Right forelimb (tissue), 1 donor: ENCODE measurements around the gene QRFP.
A peak's percentile ranks its signal among the peaks of the same experiment; 100 is the strongest.

Source experiments
- DNase-seq: peaks from one replicate; pipeline ENCODE4 v3.0.0-alpha.2; 2018

Gene QRFP

DNA sequence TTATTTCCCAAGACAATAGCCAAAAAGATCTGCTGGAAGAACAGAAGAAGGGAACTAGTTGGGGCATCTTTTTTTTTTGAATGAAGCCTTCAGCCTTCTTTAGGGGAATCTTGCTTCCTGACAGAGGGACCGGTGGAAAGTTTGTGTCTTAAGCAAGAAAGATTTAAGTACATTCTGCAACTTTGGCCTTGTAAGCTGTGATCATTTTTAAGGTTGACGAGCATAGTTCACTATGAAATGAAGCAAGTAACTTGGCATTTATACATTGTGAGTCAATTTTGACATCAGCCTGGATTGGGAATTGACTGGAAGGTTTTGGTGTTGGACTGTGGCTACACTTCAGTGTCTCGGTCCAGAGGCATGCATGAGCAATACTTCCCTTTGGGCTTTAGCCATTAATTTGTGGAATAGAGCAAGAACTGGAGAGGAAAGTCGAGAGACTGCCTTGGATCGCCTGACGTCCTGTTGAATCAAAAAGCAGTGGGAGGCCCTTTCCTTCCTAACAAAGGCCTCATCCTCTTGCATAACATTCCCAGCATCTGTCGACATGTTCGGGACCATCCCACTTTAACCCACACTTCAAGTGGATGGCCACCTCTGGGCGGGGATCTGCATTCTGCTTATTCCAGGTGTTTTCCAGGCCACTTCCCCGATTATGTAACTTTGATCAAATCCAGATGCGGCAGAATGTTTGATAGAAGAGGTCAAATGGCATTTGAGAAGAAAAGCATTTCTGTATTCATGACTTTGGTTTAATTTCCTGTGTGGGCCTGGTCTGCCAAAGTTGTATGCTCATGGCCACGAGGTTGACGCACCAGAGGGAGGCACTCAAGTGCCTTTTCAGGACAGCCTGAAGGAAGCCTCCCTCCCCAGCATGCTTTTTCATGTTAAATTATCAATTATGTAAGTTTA lies 49.0 kb downstream of the QRFP start:
- DNase-seq, result peak; percentile 82

DNA sequence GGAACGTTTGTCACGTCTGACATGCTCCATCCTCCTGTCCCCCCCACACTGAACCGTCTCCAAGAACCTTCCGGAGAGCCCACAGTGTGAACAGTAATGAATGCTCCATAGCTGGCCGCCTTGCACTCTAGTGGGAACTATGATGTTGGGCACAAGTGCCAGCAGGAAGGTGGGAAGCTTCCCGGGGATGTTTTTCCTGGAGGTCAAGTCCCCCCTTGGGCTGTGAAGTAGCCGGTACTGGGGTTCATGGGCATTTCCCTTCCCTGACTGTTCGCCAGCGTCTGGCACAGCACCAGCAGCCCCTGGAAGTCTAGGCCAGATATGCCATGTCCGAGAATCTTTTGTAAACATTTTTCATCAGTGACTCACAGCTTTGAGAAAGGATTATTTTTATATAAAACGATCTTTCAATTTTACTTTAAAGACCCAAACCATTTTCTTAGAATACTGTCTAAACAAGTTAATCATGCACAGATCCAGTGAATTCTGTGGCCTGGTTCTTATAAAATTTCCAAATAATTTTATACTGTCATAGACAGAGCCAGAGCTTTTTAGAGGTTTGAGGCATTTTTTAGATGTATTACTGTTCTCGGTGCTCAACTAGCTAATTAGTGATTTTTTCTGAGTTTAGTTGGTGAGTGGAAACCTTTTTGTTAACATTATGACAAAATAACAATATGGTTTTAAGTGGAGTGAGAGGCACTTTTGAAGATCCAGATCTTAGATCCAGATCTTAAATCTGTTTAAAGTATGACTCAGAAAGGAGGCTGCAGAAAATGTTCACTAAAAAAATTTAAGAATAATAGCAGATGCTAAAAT lies 49.9 kb downstream of the QRFP start:
- peak; percentile 74 for DNase-seq

DNA sequence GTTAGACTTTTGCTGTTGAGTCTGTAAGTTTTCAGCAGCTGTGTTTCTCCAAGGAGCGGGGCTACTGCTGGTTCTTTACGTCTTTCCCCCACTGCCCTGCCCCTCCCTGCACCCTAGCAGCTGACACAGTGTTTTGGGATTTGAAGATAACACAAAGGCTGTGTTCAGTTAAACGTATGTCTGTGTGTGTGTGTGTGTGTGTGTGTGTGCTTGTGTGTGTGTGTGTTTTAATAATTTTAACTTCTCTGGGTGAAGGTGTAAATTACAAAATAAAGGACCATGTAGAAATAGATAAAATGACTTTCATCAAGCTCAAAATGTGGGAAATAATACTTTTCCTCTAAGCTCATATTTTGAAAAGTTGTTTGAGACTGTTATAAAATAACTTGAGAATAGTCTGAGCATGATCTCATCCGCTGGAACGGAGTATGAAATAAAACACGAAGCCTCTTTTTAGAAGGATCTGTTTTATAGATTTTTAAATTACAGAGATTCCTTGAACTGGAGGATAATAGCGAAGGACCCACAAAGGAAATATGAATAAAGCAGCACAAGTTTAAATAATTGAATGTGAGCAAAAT lies 50.6 kb downstream of the QRFP start:
- DNase-seq, result peak; percentile 80

DNA sequence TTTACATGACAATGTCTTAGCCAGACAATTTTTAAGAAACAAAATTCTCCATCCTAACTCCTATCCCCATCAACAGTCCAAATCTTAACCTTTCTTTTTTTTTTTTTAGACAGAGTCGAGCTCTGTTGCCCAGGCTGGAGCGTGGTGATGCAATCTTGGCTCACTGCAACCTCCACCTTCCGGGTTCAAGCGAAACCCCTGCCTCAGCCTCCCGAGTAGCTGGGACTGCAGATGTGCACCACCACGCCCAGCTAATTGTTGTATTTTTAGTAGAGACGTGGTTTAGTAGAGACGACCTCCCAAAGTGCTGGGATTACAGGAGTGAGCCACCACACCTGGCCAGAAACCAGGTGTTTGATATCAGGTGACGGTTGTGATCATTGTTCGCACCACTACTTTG lies 51.4 kb downstream of the QRFP start:
- no peak for DNase-seq

DNA sequence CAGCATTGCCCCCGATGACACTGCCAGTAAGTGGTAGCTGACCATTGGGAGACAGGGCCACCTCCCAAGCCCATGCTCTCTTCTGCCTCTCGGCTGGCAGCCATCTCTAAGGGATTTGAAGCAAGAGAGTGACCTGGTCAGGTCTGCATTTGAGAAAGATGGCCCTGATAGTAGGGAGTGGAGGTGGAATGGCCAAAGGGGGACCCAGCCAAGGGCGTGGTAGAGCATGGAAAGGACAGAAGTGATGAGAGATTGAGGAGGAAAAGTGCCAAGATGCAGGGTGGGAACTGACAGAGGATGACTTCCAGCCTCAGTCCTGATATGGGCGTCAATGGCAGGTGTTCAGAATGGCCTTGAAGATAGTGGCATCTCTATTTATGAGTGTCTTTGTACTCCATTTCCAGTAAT lies 52.6 kb downstream of the QRFP start:
- DNase-seq, result no peak

DNA sequence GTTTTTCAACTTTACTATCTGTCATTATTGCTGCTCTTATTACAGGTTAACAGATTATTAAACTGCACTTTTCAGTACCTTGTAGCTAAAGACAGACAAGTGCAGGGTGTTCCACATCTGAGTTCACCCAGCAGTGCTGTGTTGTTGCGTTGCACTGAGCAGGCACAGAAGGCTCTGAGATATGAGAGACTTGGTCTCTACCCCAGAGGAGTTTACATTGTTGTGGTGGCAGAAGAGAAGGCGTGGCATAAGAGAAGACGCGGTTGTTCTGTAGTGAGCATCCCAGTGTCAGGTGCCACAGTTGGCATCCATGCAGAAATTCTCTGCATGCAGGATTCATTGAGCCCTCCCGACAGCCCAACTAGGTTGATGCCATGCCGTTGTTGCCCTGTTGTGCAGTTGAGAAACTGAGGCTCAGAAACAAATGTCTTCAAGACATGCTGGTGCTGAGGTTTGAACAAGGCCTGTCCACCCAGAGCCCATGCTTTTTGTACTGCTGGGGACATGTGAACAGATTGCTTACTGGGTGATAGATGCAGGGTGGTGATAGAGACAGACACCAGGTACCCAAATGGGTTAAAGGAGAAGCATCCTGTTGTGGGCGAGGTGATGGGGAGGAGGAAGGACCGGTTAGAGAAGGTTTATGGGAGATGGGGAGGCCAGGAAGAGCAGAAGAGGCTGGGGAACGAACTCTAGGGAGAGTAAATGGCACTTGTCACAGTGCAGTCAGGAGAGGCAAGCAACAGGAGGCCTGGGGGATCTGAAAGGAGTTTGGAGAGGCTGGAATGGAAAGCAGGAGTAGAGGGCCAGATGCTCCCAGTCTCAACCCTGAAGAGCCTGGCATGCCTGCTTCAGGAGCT lies 53.3 kb downstream of the QRFP start:
- DNase-seq, result no peak
